Tibial nerve (tissue), 4 donors: ENCODE results near the gene KDM5A.

ENCODE experiments used
- EP300 ChIP-seq, 2 donors: sonication (generic); formaldehyde crosslinking; IDR thresholded peaks; one replicate each; pipeline ENCODE4 v1.6.1; 2017; ENCODE audit warnings: antibody characterized with exemption in 2 of 2, mild to moderate bottlenecking in 1 of 2
- POLR2A ChIP-seq, 2 donors: fragments of 450-650 bp; IDR thresholded peaks; one replicate each; pipeline ENCODE4 v1.6.1; 2017; ENCODE audit warnings: antibody characterized with exemption in 2 of 2, mild to moderate bottlenecking in 2 of 2, moderate library complexity in 2 of 2
- TF ChIP-seq, protein P1 (sequence below), 5 experiments: fragments of 200-600 bp in 3 of 5; fragments of 450-650 bp in 2 of 5; sonication (generic) in 3 of 5; IDR thresholded peaks; one replicate each; pipeline ENCODE4 v1.5.1; 2016 to 2019; ENCODE audit warnings: antibody characterized with exemption in 5 of 5, mild to moderate bottlenecking in 3 of 5, moderate library complexity in 2 of 5

DNA sequence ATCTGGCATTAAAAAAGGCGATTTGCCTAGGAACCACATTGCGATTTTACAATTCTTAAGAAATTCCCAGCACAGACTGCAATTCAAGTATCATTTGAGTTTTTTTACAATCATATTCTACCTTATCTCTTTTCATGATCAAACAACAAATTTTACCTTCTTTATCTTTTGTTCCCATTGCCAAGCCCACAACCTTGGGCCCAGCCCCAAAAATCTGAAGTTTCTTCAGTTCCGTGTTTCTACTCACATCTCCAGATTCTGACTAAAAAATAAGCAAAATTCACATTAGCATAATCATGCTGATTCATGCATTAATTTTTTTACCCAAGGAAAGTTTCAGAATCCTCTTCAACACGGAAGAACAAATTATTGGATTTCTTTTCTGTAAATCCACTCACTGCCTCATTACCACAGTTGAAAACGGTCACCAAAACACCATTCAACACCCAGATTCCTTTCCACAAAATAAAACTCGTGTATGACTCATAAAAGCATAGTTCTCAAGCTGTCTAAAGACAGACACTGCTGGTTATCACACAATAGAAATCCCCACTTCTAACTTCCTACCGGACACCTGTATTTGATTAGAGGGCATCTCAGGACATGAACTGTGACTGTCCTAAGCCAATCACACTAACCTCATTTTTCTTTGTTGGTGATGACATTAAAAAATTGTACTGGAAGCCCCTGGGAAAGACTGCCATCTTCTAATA, 32.7 kb downstream of the KDM5A start:
- TF ChIP-seq POLR2A (IDR thresholded peaks at IDR 0.05): no peak
- TF ChIP-seq, protein P1, sequence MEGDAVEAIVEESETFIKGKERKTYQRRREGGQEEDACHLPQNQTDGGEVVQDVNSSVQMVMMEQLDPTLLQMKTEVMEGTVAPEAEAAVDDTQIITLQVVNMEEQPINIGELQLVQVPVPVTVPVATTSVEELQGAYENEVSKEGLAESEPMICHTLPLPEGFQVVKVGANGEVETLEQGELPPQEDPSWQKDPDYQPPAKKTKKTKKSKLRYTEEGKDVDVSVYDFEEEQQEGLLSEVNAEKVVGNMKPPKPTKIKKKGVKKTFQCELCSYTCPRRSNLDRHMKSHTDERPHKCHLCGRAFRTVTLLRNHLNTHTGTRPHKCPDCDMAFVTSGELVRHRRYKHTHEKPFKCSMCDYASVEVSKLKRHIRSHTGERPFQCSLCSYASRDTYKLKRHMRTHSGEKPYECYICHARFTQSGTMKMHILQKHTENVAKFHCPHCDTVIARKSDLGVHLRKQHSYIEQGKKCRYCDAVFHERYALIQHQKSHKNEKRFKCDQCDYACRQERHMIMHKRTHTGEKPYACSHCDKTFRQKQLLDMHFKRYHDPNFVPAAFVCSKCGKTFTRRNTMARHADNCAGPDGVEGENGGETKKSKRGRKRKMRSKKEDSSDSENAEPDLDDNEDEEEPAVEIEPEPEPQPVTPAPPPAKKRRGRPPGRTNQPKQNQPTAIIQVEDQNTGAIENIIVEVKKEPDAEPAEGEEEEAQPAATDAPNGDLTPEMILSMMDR (IDR thresholded peaks at IDR 0.05): no peak
- no peak for TF ChIP-seq EP300 (IDR thresholded peaks at IDR 0.05)
